ENCODE measurements around the gene SCYGR3. TPM values are rescaled to one million over a fixed set of nuclear protein-coding genes. Genes with fewer than 3 reads are reported as not detected.

Gene SCYGR3
- total RNA-seq, 1 donor from 2014 or later: not detected

- DNase-seq: no peak
- TF ChIP-seq, protein P1, sequence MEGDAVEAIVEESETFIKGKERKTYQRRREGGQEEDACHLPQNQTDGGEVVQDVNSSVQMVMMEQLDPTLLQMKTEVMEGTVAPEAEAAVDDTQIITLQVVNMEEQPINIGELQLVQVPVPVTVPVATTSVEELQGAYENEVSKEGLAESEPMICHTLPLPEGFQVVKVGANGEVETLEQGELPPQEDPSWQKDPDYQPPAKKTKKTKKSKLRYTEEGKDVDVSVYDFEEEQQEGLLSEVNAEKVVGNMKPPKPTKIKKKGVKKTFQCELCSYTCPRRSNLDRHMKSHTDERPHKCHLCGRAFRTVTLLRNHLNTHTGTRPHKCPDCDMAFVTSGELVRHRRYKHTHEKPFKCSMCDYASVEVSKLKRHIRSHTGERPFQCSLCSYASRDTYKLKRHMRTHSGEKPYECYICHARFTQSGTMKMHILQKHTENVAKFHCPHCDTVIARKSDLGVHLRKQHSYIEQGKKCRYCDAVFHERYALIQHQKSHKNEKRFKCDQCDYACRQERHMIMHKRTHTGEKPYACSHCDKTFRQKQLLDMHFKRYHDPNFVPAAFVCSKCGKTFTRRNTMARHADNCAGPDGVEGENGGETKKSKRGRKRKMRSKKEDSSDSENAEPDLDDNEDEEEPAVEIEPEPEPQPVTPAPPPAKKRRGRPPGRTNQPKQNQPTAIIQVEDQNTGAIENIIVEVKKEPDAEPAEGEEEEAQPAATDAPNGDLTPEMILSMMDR (IDR thresholded peaks at IDR 0.05; ENCODE audit: borderline replicate concordance): no peak
- Histone ChIP-seq H3K36me3 (no peaks in the 10 kb centered on the region), H3K27ac (replicated peaks) (no peak overlapping the region), H3K9me3 (replicated peaks) (no peaks in the 10 kb centered on the region), H3K4me3 (no peak overlapping the region), H3K27me3 (ENCODE audit: low read depth) (peaks cover 8% of the 10 kb centered on the region), H3K4me1 (no peaks in the 10 kb centered on the region)
- intact Hi-C loops (cut with micrococcal nuclease): no loop called here
Observed at GRCh38 chr2:227632827-227633226, 18.2 kb upstream of the SCYGR3 start.

DNA sequence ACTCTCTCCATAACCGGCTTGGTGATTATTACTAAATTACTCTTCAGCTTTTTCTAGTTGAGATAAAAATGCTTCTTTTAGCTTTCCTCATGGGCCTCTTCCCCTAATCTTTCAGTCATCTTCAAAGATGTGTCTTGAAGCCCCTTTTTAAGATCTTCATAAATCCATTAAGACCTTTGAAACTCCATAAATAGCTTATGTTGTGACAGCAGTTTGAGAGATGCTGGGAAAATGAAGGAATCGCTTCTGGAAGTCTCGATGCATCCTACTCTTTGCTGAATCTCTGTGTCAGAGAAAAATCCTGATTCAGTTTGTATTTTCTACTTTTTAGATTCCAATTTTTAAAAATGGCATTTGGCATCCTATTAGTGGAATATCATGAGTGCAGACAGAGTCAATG lies 15.7 kb upstream of the SCYGR3 start:
- Histone ChIP-seq H3K27ac (replicated peaks) (no peak overlapping the region), H3K4me1 (no peaks in the 10 kb centered on the region), H3K27me3 (ENCODE audit: low read depth) (peaks cover 8% of the 10 kb centered on the region), H3K4me3 (no peak overlapping the region), H3K36me3 (no peaks in the 10 kb centered on the region), H3K9me3 (replicated peaks) (no peaks in the 10 kb centered on the region)
- DNase-seq: no peak
- intact Hi-C loops (cut with micrococcal nuclease): no loop called here
- TF ChIP-seq, protein P1 (IDR thresholded peaks at IDR 0.05; ENCODE audit: borderline replicate concordance): no peak

GRCh38 chr2:227629435-227629834 lies 14.8 kb upstream of the SCYGR3 start:
- TF ChIP-seq, protein P1 (IDR thresholded peaks at IDR 0.05; ENCODE audit: borderline replicate concordance): no peak
- H3K9me3 ChIP-seq (replicated peaks): no peaks in the 10 kb centered on the region
- no peak overlapping the region for H3K4me3 ChIP-seq
- H3K36me3 ChIP-seq: no peaks in the 10 kb centered on the region
- no peak overlapping the region for H3K27ac ChIP-seq (replicated peaks)
- no peaks in the 10 kb centered on the region for H3K4me1 ChIP-seq
- intact Hi-C loops (cut with micrococcal nuclease): no loop called here
- no peak for DNase-seq
- peaks cover 8% of the 10 kb centered on the region for H3K27me3 ChIP-seq (ENCODE audit: low read depth)

GRCh38 chr2:227627769-227628168 lies 13.1 kb upstream of the SCYGR3 start:
- no peak overlapping the region for H3K27ac ChIP-seq (replicated peaks)
- H3K36me3 ChIP-seq: no peaks in the 10 kb centered on the region
- H3K4me3 ChIP-seq: no peak overlapping the region
- intact Hi-C loops (cut with micrococcal nuclease): no loop called here
- H3K4me1 ChIP-seq: no peaks in the 10 kb centered on the region
- H3K9me3 ChIP-seq (replicated peaks): peaks cover 4% of the 10 kb centered on the region
- DNase-seq: no peak
- peaks cover 8% of the 10 kb centered on the region for H3K27me3 ChIP-seq (ENCODE audit: low read depth)
- TF ChIP-seq, protein P1 (IDR thresholded peaks at IDR 0.05; ENCODE audit: borderline replicate concordance): no peak

- Histone ChIP-seq H3K27ac (replicated peaks) (no peak overlapping the region), H3K4me1 (no peaks in the 10 kb centered on the region), H3K36me3 (no peaks in the 10 kb centered on the region), H3K27me3 (ENCODE audit: low read depth) (peaks cover 8% of the 10 kb centered on the region), H3K4me3 (no peak overlapping the region), H3K9me3 (replicated peaks) (peaks cover 11% of the 10 kb centered on the region)
- intact Hi-C loops (cut with micrococcal nuclease): no loop called here
- DNase-seq: no peak
- TF ChIP-seq, protein P1 (IDR thresholded peaks at IDR 0.05; ENCODE audit: borderline replicate concordance): no peak
Observed at GRCh38 chr2:227626580-227627151, 12.0 kb upstream of the SCYGR3 start.

Measured in left ventricle myocardium inferior (tissue), 1 donor.